WI38 (cell line): Measurements from ENCODE around the gene ANKRD17.

Experiments
- H3K4me3 ChIP-seq: 2 replicates; pipeline ENCODE4 v1.5.1; 2011; ENCODE audit warnings: low read depth, mild to moderate bottlenecking, control low read depth, low read length
- TF ChIP-seq, protein P1 (sequence below): IDR thresholded peaks from 2 replicates; pipeline ENCODE4 v1.5.1; 2012; ENCODE audit warnings: low read depth, mild to moderate bottlenecking, control low read depth, low read length

ANKRD17 gene

DNA sequence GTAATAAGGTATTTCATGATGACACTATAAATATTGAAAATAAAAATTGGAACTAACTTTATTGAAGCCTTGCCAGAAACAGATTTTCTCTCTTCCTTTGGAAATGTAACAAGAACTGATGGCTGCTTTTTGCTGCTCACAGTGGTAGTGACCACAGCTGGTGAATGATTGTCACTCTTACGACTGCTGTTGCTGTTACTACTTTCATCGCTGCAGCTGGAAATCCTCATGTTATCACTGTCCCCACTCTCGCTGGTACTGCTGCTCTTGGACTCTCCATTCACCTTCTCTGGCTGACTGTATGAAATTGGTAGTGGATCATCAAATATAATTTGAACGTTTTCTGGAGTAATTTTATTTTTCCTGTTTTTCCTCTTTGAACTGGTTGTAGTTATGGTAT, 160.6 kb downstream of the ANKRD17 start:
- TF ChIP-seq, protein P1, sequence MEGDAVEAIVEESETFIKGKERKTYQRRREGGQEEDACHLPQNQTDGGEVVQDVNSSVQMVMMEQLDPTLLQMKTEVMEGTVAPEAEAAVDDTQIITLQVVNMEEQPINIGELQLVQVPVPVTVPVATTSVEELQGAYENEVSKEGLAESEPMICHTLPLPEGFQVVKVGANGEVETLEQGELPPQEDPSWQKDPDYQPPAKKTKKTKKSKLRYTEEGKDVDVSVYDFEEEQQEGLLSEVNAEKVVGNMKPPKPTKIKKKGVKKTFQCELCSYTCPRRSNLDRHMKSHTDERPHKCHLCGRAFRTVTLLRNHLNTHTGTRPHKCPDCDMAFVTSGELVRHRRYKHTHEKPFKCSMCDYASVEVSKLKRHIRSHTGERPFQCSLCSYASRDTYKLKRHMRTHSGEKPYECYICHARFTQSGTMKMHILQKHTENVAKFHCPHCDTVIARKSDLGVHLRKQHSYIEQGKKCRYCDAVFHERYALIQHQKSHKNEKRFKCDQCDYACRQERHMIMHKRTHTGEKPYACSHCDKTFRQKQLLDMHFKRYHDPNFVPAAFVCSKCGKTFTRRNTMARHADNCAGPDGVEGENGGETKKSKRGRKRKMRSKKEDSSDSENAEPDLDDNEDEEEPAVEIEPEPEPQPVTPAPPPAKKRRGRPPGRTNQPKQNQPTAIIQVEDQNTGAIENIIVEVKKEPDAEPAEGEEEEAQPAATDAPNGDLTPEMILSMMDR = no peak
- no peak overlapping the region for H3K4me3 ChIP-seq

DNA sequence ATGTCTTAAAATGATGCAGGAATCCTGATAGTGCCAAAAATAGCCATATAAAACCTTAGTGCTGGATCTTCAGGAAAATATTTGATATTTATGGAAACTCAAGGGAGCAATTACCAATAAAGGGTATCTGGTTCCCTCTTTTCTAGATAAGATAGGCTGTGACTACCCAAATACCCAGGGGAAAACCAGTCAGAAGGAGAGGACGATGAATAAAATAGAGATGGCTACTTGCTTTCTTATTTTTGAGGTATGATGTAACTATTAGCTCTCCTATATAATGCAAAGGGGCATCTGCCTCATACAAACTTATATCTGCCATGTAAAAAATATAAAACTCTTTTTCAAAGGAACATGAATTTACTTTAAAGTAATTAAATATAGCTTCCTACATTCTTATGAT, 165.7 kb downstream of the ANKRD17 start:
- TF ChIP-seq, protein P1 = no peak
- H3K4me3 ChIP-seq = no peak overlapping the region

- TF ChIP-seq, protein P1 = no peak
- no peak overlapping the region for H3K4me3 ChIP-seq
These were observed 167.9 kb downstream of the ANKRD17 start for GRCh38 chr4:73090738-73091137.

DNA sequence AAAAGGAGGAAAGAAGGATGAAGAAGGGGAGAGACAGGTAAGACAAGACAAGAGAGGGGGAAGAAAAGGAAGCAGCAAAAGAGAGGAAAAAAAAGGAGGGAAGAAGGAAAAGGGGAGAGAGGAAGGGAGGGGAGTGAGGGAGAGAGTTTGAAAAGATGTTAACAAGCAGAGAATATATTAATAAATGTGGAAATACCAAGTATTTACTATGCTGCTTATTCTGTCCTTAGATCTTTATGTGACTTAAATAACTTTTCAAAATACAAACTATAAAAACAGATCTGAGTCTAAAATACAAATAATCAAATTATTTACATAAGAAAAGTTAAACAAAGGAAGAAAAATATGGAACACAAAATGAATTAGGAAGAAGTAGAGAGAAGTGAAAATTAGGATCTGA, 170.7 kb downstream of the ANKRD17 start:
- TF ChIP-seq, protein P1 = no peak
- H3K4me3 ChIP-seq = no peak overlapping the region

DNA sequence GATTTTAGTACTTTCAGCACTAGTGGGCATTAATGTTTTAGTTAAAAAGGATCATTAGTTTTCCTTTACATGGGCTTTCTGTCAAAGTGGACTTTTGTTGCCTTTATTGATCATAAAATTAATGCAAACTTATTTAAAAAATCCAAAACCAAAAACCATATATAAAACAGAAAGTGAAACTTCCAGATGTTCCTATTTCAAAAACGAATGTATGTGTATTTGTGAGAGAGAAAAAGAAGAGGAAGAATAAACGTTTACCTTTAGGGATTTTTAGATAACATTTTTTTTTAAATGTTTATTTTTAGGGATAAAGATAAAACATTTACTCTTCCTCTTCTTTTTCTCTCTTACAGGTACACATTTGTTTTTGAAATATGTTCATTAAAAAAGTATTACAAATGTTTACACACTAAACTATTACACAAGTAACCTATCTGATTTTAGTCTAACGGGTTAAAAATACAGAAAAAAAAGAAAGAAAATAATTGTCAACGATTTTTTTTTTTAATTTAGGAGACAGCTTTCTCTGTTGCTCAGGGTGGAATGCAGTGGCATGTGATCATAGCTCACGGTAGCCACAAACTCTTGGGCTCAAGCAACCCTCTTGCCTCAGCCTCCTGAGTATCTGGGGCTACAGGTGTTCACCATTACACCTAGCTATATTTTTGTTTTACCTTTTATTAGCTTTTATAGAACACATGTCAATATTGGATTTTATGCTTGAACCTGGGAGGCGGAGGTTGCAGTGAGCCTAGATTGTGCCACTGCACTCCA, 172.3 kb downstream of the ANKRD17 start:
- TF ChIP-seq, protein P1 = no peak
- H3K4me3 ChIP-seq = no peak overlapping the region

GRCh38 chr4:73080789-73081188, 177.8 kb downstream of the ANKRD17 start:
- no peak overlapping the region for H3K4me3 ChIP-seq

GRCh38 chr4:73075832-73076231, 182.8 kb downstream of the ANKRD17 start:
- TF ChIP-seq, protein P1 = no peak
- H3K4me3 ChIP-seq = no peak overlapping the region

More at GRCh38 chr4:73080789-73081188, 177.8 kb downstream of the ANKRD17 start:
- TF ChIP-seq, protein P1 = no peak
